ENCODE results near the gene SNED1.

Gene SNED1

DNA sequence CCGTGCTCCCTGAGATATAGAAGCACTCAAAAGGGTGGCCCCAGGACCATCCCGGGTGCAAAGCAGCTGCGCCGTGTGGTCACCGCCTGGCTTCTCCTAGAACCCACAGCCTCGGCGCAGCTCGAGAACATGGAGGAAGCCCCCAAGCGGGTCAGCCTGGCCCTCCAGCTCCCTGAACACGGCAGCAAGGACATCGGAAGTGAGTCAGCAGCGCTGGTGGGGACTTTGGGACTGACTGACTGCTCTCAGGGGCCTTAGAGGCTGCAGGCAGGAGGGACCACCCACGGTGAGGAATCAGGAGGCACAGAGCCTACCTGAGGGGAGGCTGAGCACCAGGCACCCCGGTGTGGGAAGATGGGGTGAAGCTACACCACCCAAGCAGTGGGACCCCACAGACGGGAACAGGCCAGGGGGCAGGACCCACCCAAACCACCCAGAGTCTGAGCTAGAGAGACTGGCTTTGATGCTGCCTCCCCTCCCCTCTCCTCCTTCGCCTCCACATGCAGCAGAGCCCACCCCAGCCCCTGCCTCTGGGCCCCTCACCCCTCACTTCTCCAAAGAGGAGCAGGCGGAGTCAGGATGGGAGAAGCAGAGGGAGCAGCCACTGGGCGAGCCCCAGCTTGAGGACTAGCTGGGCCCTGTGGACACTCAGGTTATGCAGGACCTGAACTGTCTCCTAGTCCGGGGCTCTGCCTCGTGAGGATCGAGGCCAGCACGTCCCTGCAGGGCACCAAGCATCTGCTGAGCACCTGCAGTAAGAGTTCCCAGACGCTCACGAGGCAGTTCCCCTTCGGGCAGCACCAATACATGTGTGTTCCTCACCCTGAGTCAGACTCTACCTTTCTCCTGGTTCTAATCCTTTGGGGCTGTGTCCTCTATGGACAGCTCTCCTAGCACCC, 75.0 kb downstream of the SNED1 start:
- DNase-seq (ENCODE audit: low read depth in 1 of 2, low spot score in 1 of 2), result no peak
- Histone ChIP-seq H3K27ac (replicated peaks) (no peak overlapping the region), H3K4me3 (replicated peaks; ENCODE audit: insufficient read depth, low read length) (no peak overlapping the region), H3K27me3 (ENCODE audit: insufficient read depth, poor library complexity, severe bottlenecking) (peaks cover 8% of the 10 kb centered on the region)
- TF ChIP-seq GABPA (IDR thresholded peaks at IDR 0.05; ENCODE audit: low read depth), result no peak
- TF ChIP-seq, protein P1, sequence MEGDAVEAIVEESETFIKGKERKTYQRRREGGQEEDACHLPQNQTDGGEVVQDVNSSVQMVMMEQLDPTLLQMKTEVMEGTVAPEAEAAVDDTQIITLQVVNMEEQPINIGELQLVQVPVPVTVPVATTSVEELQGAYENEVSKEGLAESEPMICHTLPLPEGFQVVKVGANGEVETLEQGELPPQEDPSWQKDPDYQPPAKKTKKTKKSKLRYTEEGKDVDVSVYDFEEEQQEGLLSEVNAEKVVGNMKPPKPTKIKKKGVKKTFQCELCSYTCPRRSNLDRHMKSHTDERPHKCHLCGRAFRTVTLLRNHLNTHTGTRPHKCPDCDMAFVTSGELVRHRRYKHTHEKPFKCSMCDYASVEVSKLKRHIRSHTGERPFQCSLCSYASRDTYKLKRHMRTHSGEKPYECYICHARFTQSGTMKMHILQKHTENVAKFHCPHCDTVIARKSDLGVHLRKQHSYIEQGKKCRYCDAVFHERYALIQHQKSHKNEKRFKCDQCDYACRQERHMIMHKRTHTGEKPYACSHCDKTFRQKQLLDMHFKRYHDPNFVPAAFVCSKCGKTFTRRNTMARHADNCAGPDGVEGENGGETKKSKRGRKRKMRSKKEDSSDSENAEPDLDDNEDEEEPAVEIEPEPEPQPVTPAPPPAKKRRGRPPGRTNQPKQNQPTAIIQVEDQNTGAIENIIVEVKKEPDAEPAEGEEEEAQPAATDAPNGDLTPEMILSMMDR (IDR thresholded peaks at IDR 0.05; ENCODE audit: insufficient read depth, low read length), result no peak
- TF ChIP-seq, protein P2, sequence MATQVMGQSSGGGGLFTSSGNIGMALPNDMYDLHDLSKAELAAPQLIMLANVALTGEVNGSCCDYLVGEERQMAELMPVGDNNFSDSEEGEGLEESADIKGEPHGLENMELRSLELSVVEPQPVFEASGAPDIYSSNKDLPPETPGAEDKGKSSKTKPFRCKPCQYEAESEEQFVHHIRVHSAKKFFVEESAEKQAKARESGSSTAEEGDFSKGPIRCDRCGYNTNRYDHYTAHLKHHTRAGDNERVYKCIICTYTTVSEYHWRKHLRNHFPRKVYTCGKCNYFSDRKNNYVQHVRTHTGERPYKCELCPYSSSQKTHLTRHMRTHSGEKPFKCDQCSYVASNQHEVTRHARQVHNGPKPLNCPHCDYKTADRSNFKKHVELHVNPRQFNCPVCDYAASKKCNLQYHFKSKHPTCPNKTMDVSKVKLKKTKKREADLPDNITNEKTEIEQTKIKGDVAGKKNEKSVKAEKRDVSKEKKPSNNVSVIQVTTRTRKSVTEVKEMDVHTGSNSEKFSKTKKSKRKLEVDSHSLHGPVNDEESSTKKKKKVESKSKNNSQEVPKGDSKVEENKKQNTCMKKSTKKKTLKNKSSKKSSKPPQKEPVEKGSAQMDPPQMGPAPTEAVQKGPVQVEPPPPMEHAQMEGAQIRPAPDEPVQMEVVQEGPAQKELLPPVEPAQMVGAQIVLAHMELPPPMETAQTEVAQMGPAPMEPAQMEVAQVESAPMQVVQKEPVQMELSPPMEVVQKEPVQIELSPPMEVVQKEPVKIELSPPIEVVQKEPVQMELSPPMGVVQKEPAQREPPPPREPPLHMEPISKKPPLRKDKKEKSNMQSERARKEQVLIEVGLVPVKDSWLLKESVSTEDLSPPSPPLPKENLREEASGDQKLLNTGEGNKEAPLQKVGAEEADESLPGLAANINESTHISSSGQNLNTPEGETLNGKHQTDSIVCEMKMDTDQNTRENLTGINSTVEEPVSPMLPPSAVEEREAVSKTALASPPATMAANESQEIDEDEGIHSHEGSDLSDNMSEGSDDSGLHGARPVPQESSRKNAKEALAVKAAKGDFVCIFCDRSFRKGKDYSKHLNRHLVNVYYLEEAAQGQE (IDR thresholded peaks at IDR 0.05; ENCODE audit: insufficient replicate concordance, low read depth), result no peak
- no peak for TF ChIP-seq SPI1 (IDR thresholded peaks at IDR 0.05; ENCODE audit: borderline replicate concordance, low read depth)
- no peak for TF ChIP-seq POLR2AphosphoS5 (IDR thresholded peaks at IDR 0.05; ENCODE audit: low read depth)

DNA sequence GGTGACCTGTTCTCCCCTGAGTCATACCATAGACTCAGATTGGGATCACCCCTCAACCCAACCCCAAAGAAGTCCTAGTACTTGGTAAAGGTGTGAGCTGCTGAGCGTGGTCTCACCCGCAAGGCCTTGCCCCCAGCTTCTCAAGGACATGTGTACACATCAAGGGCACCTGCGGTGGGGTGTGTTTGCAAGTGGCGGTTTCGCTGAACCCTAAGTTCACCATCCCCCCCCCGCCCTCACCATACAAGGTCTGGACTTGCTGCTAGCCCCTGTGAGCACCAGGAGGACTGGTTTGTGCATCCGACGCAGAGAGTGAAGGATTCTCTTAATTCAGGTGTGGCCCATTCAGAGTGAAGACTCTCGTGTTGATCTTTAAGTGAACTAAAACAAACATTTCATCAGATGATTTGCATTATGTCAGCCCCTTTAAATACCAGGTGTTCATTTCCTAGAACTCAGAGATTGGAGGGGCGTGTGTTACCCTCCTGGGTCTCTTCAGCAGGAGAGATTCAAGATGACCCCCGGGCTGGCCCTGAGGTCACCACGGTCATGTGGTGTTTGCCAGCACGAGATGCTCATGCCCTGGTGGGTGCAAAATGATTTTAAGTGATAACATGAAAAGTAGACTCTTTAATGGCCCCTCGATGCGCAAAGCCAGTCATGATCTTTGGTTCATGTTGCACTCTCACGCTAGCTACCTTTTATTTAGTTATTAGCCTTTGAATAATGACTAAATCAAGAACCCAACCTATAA, 75.8 kb downstream of the SNED1 start:
- Histone ChIP-seq H3K27ac (replicated peaks) (no peak overlapping the region), H3K4me3 (replicated peaks; ENCODE audit: insufficient read depth, low read length) (no peak overlapping the region), H3K27me3 (ENCODE audit: insufficient read depth, poor library complexity, severe bottlenecking) (peaks cover 5% of the 10 kb centered on the region)
- no peak for DNase-seq (ENCODE audit: low read depth in 1 of 2, low spot score in 1 of 2)
- TF ChIP-seq SPI1 (IDR thresholded peaks at IDR 0.05; ENCODE audit: borderline replicate concordance, low read depth) (no peak), GABPA (IDR thresholded peaks at IDR 0.05; ENCODE audit: low read depth) (no peak), POLR2AphosphoS5 (IDR thresholded peaks at IDR 0.05; ENCODE audit: low read depth) (no peak)
- TF ChIP-seq, protein P1 (IDR thresholded peaks at IDR 0.05; ENCODE audit: insufficient read depth, low read length), result no peak
- TF ChIP-seq, protein P2 (IDR thresholded peaks at IDR 0.05; ENCODE audit: insufficient replicate concordance, low read depth), result no peak

DNA sequence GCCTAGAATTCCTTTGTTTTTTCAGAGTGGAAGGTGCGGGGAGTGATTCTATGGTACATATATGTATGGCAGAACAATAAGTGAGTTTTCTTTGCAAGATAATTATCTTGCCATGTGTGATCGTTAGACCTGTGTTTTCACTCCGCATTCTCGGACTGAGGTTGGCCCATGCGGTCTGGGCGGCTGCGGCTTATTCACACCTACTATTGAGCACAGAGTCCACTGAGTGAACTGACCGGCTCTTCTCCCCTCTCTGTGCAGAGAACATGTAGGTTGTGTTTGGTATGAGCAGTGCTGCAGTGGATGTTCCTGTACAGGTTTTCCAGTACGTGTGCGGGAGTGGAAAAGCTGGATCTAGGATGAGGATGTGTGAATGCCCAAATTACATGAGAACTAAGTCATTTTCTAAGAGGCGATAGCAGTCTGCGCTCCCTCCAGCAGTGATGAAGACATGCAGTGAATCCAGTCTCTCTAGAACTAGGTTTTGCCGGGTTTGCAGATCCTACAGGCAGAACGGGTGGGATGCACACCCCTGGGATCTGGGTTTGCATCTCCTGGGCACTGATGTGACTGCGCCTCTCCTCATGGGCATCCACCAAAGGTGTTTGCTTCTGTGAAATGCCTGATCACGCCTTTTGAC, 76.6 kb downstream of the SNED1 start:
- no peak for DNase-seq (ENCODE audit: low read depth in 1 of 2, low spot score in 1 of 2)
- peaks cover 3% of the 10 kb centered on the region for H3K27me3 ChIP-seq (ENCODE audit: insufficient read depth, poor library complexity, severe bottlenecking)
- no peak overlapping the region for H3K27ac ChIP-seq (replicated peaks)
- TF ChIP-seq, protein P1 (IDR thresholded peaks at IDR 0.05; ENCODE audit: insufficient read depth, low read length), result no peak
- TF ChIP-seq POLR2AphosphoS5 (IDR thresholded peaks at IDR 0.05; ENCODE audit: low read depth) (no peak), SPI1 (IDR thresholded peaks at IDR 0.05; ENCODE audit: borderline replicate concordance, low read depth) (no peak), GABPA (IDR thresholded peaks at IDR 0.05; ENCODE audit: low read depth) (no peak)
- TF ChIP-seq, protein P2 (IDR thresholded peaks at IDR 0.05; ENCODE audit: insufficient replicate concordance, low read depth), result no peak
- no peak overlapping the region for H3K4me3 ChIP-seq (replicated peaks; ENCODE audit: insufficient read depth, low read length)
